GM12892 (cell line): Measurements from ENCODE around the gene WARS2.

ENCODE experiments used
- POLR2A ChIP-seq: IDR thresholded peaks from 2 replicates; pipeline ENCODE4 v1.6.1; 2011; ENCODE audit warnings: low read depth, low read length, control low read depth
- POLR2AphosphoS5 ChIP-seq: IDR thresholded peaks from 2 replicates; pipeline ENCODE4 v1.6.1; 2011; ENCODE audit warnings: low read depth, low read length, control low read depth
- TAF1 ChIP-seq: IDR thresholded peaks from 2 replicates; pipeline ENCODE4 v1.6.1; 2011; ENCODE audit warnings: low read depth, mild to moderate bottlenecking, control low read depth, low read length, borderline replicate concordance

DNA sequence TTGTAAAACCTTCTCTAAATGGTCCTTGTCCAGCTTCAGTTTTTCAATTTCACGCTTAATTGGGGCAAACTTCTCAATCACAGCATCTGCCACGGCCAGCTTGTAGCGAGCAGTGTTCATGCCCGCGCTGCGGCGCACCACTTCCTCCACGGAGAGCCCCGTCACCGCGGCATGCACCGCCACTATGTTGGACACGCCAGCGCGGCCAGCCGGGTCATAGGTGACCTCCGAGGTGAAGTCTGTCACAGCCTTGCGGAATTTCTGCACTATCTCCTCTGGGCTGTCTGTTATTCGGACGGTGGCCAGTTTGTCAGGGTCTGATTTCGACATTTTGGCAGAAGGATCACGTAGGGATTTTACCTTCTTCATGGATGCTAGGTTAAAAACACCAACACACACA lies 107.5 kb downstream of the WARS2 start:
- TF ChIP-seq POLR2A (no peak), POLR2AphosphoS5 (no peak), TAF1 (no peak)
